ENCODE data around the gene ITPR3.

ITPR3 gene

GRCh38 chr6:33682341-33682740 lies 61.2 kb downstream of the ITPR3 start:
- H3K4me1 Mint-ChIP-seq (ENCODE audit: low read depth), result peaks cover 7% of the 10 kb centered on the region
- H3K9me3 Mint-ChIP-seq, result no peaks in the 10 kb centered on the region
- H3K4me3 Mint-ChIP-seq, result no peak overlapping the region
- H3K27ac Mint-ChIP-seq, result no peak overlapping the region
- intact Hi-C loops (cut with micrococcal nuclease), result no loop called here
- H3K27me3 Mint-ChIP-seq, result no peaks in the 10 kb centered on the region
- no peaks in the 10 kb centered on the region for H3K36me3 Mint-ChIP-seq (ENCODE audit: low read depth)

DNA sequence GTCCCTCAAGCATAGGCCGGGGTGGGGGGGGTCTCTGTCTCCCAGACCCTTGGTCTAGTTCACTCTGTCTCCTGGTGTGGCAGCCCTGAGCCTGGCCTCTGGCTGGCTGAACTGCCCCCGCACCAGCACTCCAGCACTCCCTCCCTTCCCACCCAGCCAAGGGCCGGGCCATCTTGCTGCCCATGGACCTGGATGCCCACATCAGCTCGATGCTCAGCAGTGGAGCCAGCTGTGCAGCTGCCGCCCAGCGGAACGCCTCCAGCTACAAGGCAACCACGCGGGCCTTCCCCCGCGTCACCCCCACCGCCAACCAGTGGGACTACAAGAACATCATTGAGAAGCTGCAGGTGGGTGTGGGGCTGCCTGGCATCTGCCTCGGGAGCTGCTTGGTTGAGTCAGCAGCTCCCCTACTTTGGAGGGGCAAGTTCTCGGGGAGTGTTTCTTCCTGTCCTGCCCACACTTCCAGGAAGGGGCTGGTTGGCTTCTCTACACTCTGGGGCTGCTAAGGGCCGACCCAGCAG lies 62.0 kb downstream of the ITPR3 start:
- H3K36me3 Mint-ChIP-seq (ENCODE audit: low read depth), result no peaks in the 10 kb centered on the region
- H3K27me3 Mint-ChIP-seq, result no peaks in the 10 kb centered on the region
- no peaks in the 10 kb centered on the region for H3K9me3 Mint-ChIP-seq
- intact Hi-C loops (cut with micrococcal nuclease), result no loop called here
- peaks cover 7% of the 10 kb centered on the region for H3K4me1 Mint-ChIP-seq (ENCODE audit: low read depth)
- no peak overlapping the region for H3K4me3 Mint-ChIP-seq
- no peak overlapping the region for H3K27ac Mint-ChIP-seq

DNA sequence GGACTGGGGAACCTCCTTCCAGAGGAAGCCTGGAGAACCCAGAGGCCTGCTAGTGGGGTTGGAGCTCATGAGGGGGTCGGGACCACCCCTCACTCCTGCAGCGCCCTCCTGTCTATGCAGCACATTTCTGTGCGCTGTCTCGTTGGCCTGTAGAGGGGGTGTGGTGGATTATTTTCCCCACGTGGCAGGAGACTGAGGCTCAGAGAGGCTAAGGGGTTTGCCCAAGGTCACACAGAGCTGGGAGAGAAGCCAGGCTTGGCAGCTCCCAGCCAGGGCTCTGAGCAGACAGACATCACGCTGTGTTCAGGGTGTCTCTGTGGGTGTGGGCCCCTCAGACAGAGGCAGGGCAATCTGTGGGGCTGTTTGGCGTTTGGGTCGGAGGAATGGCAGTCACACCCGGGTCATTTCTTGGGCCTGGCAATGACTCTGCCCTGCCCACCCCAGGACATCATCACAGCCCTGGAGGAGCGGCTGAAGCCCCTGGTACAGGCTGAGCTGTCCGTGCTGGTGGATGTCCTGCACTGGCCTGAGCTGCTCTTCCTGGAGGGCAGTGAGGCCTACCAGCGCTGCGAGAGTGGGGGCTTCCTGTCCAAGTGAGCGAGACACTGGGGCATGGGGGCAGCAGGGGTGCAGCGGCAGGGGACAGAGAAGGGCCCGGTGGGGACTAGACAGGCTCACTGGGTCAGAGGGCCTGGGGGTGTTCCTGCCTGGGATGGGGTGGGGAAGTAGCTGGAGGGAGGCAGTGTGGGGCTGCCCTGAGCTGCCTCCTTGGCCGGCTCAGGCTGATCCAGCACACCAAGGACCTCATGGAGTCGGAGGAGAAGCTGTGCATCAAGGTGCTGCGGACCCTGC lies 62.7 kb downstream of the ITPR3 start:
- intact Hi-C loops (cut with micrococcal nuclease), result no loop called here
- Mint-ChIP-seq H3K4me3 (no peak overlapping the region), H3K27ac (no peak overlapping the region), H3K9me3 (no peaks in the 10 kb centered on the region), H3K4me1 (ENCODE audit: low read depth) (peaks cover 7% of the 10 kb centered on the region), H3K36me3 (ENCODE audit: low read depth) (no peaks in the 10 kb centered on the region), H3K27me3 (no peaks in the 10 kb centered on the region)

- intact Hi-C loops (cut with micrococcal nuclease), result no loop called here
- H3K27me3 Mint-ChIP-seq, result no peaks in the 10 kb centered on the region
- H3K4me1 Mint-ChIP-seq (ENCODE audit: low read depth), result peaks cover 7% of the 10 kb centered on the region
- H3K4me3 Mint-ChIP-seq, result no peak overlapping the region
- no peaks in the 10 kb centered on the region for H3K9me3 Mint-ChIP-seq
- H3K27ac Mint-ChIP-seq, result no peak overlapping the region
- no peaks in the 10 kb centered on the region for H3K36me3 Mint-ChIP-seq (ENCODE audit: low read depth)
Observed at GRCh38 chr6:33684428-33684896, 63.3 kb downstream of the ITPR3 start.

- H3K36me3 Mint-ChIP-seq (ENCODE audit: low read depth), result no peaks in the 10 kb centered on the region
- H3K4me3 Mint-ChIP-seq, result no peak overlapping the region
- intact Hi-C loops (cut with micrococcal nuclease), result no loop called here
- H3K27me3 Mint-ChIP-seq, result no peaks in the 10 kb centered on the region
- peaks cover 7% of the 10 kb centered on the region for H3K4me1 Mint-ChIP-seq (ENCODE audit: low read depth)
- no peak overlapping the region for H3K27ac Mint-ChIP-seq
- H3K9me3 Mint-ChIP-seq, result no peaks in the 10 kb centered on the region
Observed at GRCh38 chr6:33684983-33685382, 63.9 kb downstream of the ITPR3 start.

- peaks cover 7% of the 10 kb centered on the region for H3K4me1 Mint-ChIP-seq (ENCODE audit: low read depth)
- no peaks in the 10 kb centered on the region for H3K27me3 Mint-ChIP-seq
- H3K4me3 Mint-ChIP-seq, result no peak overlapping the region
- no peak overlapping the region for H3K27ac Mint-ChIP-seq
- peaks cover 1% of the 10 kb centered on the region for H3K36me3 Mint-ChIP-seq (ENCODE audit: low read depth)
- intact Hi-C loops (cut with micrococcal nuclease), result no loop called here
- H3K9me3 Mint-ChIP-seq, result no peaks in the 10 kb centered on the region
Observed at GRCh38 chr6:33685411-33686224, 64.5 kb downstream of the ITPR3 start.

DNA sequence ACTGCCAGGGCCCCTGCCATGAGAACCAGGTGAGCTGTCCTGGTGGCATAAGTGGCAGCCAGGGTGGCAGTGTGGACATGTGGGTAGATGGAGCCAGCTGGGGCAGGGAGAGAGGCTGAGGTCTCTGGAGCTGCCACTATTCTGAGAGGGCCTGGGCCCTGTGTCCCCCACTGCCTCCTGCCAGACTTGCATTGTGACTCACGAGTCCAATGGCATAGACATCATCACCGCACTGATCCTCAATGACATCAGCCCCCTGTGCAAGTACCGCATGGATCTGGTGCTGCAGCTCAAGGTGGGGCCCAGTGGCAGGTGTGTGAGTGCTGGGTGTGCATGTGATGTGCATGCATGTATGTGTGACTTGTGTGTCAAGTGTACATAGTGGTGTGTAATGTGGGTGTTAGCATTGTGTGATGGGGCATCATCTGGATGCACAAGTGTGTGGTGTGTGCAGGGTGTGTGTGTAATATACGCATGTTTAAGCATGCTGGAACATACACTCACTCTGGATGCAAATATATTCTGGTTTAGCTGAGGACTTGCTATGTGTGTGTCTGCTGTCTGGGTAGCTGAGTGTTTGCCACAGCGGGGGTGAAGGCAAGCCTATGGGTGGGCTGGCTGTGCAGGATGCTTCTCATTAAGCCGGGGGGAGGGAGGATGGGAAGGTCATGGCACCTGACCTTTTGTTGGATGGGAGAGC lies 65.3 kb downstream of the ITPR3 start:
- Mint-ChIP-seq H3K4me1 (ENCODE audit: low read depth) (peaks cover 7% of the 10 kb centered on the region), H3K27ac (no peak overlapping the region), H3K36me3 (ENCODE audit: low read depth) (peaks cover 9% of the 10 kb centered on the region), H3K4me3 (no peak overlapping the region), H3K27me3 (no peaks in the 10 kb centered on the region), H3K9me3 (no peaks in the 10 kb centered on the region)
- intact Hi-C loops (cut with micrococcal nuclease), result no loop called here

GRCh38 chr6:33686981-33687975 lies 66.2 kb downstream of the ITPR3 start:
- H3K4me1 Mint-ChIP-seq (ENCODE audit: low read depth), result peaks cover 7% of the 10 kb centered on the region
- no peak overlapping the region for H3K4me3 Mint-ChIP-seq
- no peaks in the 10 kb centered on the region for H3K27me3 Mint-ChIP-seq
- no peak overlapping the region for H3K27ac Mint-ChIP-seq
- H3K36me3 Mint-ChIP-seq (ENCODE audit: low read depth), result peaks cover 14% of the 10 kb centered on the region
- intact Hi-C loops (cut with micrococcal nuclease), result no loop called here
- no peaks in the 10 kb centered on the region for H3K9me3 Mint-ChIP-seq

GRCh38 chr6:33688006-33688405 lies 66.9 kb downstream of the ITPR3 start:
- Mint-ChIP-seq H3K36me3 (ENCODE audit: low read depth) (peaks cover 20% of the 10 kb centered on the region), H3K27me3 (no peaks in the 10 kb centered on the region), H3K9me3 (no peaks in the 10 kb centered on the region), H3K4me3 (no peak overlapping the region), H3K4me1 (ENCODE audit: low read depth) (peaks cover 15% of the 10 kb centered on the region), H3K27ac (no peak overlapping the region)
- intact Hi-C loops (cut with micrococcal nuclease), result no loop called here

DNA sequence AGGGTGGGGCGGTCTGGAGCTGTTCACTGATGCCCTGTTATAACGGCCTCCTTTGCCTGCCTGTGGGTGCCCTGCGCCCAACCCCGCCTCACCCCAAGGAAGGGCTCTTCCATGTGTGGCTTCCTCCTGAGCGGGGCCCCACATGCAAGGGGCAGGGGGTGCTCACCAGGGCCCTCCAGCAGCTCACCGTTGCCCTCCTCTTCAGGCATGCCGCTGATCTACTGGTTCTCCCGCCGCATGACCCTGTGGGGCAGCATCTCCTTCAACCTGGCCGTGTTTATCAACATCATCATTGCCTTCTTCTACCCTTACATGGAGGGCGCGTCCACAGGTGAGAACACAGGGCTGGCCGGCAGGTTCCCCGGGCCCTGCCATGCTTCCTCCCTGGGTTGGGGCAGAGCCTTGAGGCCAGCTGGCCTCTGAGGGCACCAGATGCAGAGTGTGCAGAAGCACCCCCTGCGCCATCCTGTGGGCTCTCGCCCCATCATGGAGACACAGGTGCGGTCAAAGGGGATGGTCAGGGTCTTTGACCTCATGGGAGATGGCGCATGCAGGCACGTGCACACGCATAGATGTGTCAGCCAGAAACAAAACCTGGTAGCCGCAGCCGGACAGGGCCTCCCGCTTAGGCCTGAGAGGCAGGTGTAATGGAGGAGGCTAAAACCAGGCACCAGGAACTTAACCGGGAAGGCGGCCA lies 67.5 kb downstream of the ITPR3 start:
- no peak overlapping the region for H3K27ac Mint-ChIP-seq
- no peak overlapping the region for H3K4me3 Mint-ChIP-seq

GRCh38 chr6:33689148-33689494 lies 68.0 kb downstream of the ITPR3 start:
- Mint-ChIP-seq H3K4me3 (no peak overlapping the region), H3K4me1 (ENCODE audit: low read depth) (peaks cover 12% of the 10 kb centered on the region), H3K27ac (no peak overlapping the region), H3K9me3 (no peaks in the 10 kb centered on the region), H3K27me3 (no peaks in the 10 kb centered on the region), H3K36me3 (ENCODE audit: low read depth) (peaks cover 20% of the 10 kb centered on the region)
- intact Hi-C loops (cut with micrococcal nuclease), result no loop called here

More for the DNA sequence above, 67.5 kb downstream of the ITPR3 start:
- Mint-ChIP-seq H3K4me1 (ENCODE audit: low read depth) (peaks cover 13% of the 10 kb centered on the region), H3K9me3 (no peaks in the 10 kb centered on the region), H3K36me3 (ENCODE audit: low read depth) (peaks cover 20% of the 10 kb centered on the region), H3K27me3 (no peaks in the 10 kb centered on the region)
- intact Hi-C loops (cut with micrococcal nuclease), result no loop called here

DNA sequence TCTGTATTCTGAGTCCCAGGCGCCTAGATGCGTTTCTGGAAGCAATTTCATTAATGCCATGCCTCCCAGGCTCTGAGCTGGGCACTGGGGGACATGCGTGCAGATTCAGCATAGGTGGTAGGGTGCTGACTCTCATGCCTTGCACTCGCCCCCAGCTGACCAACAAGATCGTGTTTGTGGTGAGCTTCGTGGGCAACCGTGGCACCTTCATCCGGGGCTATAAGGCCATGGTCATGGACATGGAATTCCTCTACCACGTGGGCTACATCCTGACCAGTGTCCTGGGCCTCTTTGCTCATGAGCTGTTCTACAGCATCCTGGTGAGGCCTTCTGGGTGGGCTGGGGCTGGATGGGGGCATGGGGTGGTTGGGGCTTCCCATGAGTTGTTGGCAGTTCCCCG lies 68.8 kb downstream of the ITPR3 start:
- H3K4me1 Mint-ChIP-seq (ENCODE audit: low read depth), result peaks cover 19% of the 10 kb centered on the region
- intact Hi-C loops (cut with micrococcal nuclease), result no loop called here
- H3K27ac Mint-ChIP-seq, result no peak overlapping the region
- H3K4me3 Mint-ChIP-seq, result no peak overlapping the region
- H3K9me3 Mint-ChIP-seq, result no peaks in the 10 kb centered on the region
- no peaks in the 10 kb centered on the region for H3K27me3 Mint-ChIP-seq
- peaks cover 20% of the 10 kb centered on the region for H3K36me3 Mint-ChIP-seq (ENCODE audit: low read depth)
